Natural killer cell (primary cell): ENCODE results near the gene LIPA. TPM values are rescaled to one million over a fixed set of nuclear protein-coding genes. Genes with fewer than 3 reads are reported as not detected.

Source experiments
- ATAC-seq, 3 donors: fragments of 150-1000 bp in 2 of 3; fragments of 200-7000 bp in 1 of 3; cut with Tn5 transposase; 1 replicate in 1 of 3; 2 replicates in 2 of 3; pipeline ENCODE4 v1.10.0; 2021; ENCODE audit warnings: mild to moderate bottlenecking in 2 of 3, moderate library complexity in 2 of 3
- DNase-seq, 2 donors: peaks; one replicate each; pipeline versions ENCODE4 v3.0.0 to v3.0.0-alpha.2; 2013 to 2021; ENCODE audit warnings: mixed read lengths in 1 of 2
- H3K27ac ChIP-seq: one replicate; pipeline ENCODE4 v1.5.1; 2013; ENCODE audit warnings: mild to moderate bottlenecking, low read length
- H3K27me3 ChIP-seq: one replicate; pipeline ENCODE4 v1.6.1; 2013; ENCODE audit warnings: low read length; ENCODE audit not compliant: control insufficient read depth, insufficient read depth
- H3K36me3 ChIP-seq: one replicate; pipeline ENCODE4 v1.6.1; 2013; ENCODE audit warnings: low read length; ENCODE audit not compliant: control insufficient read depth, insufficient read depth
- H3K4me1 ChIP-seq: one replicate; pipeline ENCODE4 v1.6.1; 2013; ENCODE audit warnings: low read length; ENCODE audit not compliant: control insufficient read depth, insufficient read depth
- H3K4me3 ChIP-seq: one replicate; pipeline ENCODE4 v1.5.1; 2013; ENCODE audit warnings: low read length
- H3K9me3 ChIP-seq: one replicate; pipeline ENCODE4 v1.6.1; 2013; ENCODE audit warnings: low read length; ENCODE audit not compliant: control insufficient read depth, insufficient read depth
- H3K27ac Mint-ChIP-seq, 2 donors: one replicate each; pipeline ENCODE4 v1.8.0; 2022; ENCODE audit warnings: mild to moderate bottlenecking in 2 of 2, mixed read lengths in 2 of 2, moderate library complexity in 1 of 2
- H3K27me3 Mint-ChIP-seq, 2 donors: one replicate each; pipeline ENCODE4 v1.8.0; 2022; ENCODE audit warnings: low read depth in 2 of 2, mixed read lengths in 2 of 2
- H3K36me3 Mint-ChIP-seq: one replicate; pipeline ENCODE4 v1.8.0; 2022; ENCODE audit warnings: mixed read lengths
- H3K4me1 Mint-ChIP-seq, 2 donors: one replicate each; pipeline ENCODE4 v1.8.0; 2022; ENCODE audit warnings: mixed read lengths in 2 of 2
- H3K4me3 Mint-ChIP-seq: one replicate; pipeline ENCODE4 v1.8.0; 2022; ENCODE audit warnings: mild to moderate bottlenecking, moderate library complexity, mixed read lengths
- H3K9me3 Mint-ChIP-seq, 2 donors: one replicate each; pipeline ENCODE4 v1.8.0; 2022; ENCODE audit warnings: mixed read lengths in 2 of 2
- WGBS: methylation state at CpG from one replicate; pipeline ENCODE4 v1.1.7; 2013; ENCODE audit warnings: missing lambda C conversion rate; ENCODE audit not compliant: insufficient coverage; 5-methylcytosine and 5-hydroxymethylcytosine counted together
- intact Hi-C: fragments of 100-400 bp; cut with micrococcal nuclease; formaldehyde crosslinking; loops from one replicate; pipeline ENCODE4 v1.14.2; 2022
- total RNA-seq, 4 donors: library from RNA; stranded (reverse); fragments of 120-200 nt in 1 of 4; gene quantifications; one replicate each; pipeline versions ENCODE4 v1.2.3 to v1.2.4, GENCODE V29; 2013 to 2022
- TF ChIP-seq, protein P1 (sequence below): fragments of 200-600 bp; IDR thresholded peaks from one replicate; pipeline ENCODE4 v1.8.0; 2022; ENCODE audit warnings: antibody characterized with exemption

Gene LIPA
- total RNA-seq, 3 donors from 2014 or later (not counting 1 experiment from before 2014, with no cell fraction given), result 41.0 to 43.3 (median 41.1) TPM

DNA sequence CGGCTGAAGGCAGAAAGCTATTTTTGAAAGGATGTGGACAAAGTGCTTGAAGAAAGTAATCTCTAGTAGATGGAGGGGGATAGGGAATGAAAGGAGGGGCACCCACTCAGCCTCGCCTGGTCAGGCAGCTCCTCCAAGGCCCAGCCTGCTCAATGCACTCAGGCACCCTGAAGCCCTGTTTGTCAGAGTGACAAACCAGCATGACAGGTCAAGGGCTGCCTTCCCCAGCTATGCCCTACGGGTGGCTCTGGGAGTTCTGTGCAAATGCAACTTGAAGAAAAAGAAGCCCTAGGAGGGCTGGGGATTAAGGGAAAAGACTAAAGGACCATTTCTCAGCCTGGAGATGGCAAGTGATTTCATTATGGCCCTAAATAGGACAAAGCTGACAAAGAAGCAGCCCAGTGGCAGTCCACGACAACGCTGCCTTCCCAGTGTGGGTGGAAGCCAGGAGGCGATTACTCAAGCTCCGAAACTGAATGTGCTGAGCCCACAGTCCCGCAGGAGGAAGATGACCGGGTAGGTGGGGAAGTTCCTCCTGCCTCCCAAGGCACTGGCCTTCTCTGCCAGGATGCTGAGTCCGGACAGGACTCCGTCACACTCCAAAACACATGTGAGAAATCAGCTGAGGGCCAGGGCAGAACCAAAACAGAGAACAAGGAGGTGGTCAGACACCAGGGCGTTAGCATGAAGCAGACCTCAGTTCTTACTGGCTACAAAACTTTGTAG, 16.3 kb downstream of the LIPA start:
- H3K27me3 Mint-ChIP-seq, result no peaks in the 10 kb centered on the region
- H3K4me1 ChIP-seq, result peaks cover 2% of the 10 kb centered on the region
- H3K9me3 Mint-ChIP-seq, result no peaks in the 10 kb centered on the region
- DNase-seq (no peak), ATAC-seq (no peak)
- H3K36me3 Mint-ChIP-seq, result peaks cover 6% of the 10 kb centered on the region
- no peaks in the 10 kb centered on the region for H3K27me3 ChIP-seq
- no peaks in the 10 kb centered on the region for H3K4me1 Mint-ChIP-seq
- no peak overlapping the region for H3K4me3 Mint-ChIP-seq
- 89% methylated on average over 12 of the region's 12 CpGs for WGBS
- peaks cover 19% of the 10 kb centered on the region for H3K36me3 ChIP-seq
- intact Hi-C loops, result no loop called here
- TF ChIP-seq, protein P1, sequence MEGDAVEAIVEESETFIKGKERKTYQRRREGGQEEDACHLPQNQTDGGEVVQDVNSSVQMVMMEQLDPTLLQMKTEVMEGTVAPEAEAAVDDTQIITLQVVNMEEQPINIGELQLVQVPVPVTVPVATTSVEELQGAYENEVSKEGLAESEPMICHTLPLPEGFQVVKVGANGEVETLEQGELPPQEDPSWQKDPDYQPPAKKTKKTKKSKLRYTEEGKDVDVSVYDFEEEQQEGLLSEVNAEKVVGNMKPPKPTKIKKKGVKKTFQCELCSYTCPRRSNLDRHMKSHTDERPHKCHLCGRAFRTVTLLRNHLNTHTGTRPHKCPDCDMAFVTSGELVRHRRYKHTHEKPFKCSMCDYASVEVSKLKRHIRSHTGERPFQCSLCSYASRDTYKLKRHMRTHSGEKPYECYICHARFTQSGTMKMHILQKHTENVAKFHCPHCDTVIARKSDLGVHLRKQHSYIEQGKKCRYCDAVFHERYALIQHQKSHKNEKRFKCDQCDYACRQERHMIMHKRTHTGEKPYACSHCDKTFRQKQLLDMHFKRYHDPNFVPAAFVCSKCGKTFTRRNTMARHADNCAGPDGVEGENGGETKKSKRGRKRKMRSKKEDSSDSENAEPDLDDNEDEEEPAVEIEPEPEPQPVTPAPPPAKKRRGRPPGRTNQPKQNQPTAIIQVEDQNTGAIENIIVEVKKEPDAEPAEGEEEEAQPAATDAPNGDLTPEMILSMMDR, result no peak
- H3K27ac ChIP-seq, result no peak overlapping the region
- no peak overlapping the region for H3K4me3 ChIP-seq
- H3K9me3 ChIP-seq, result no peaks in the 10 kb centered on the region
- H3K27ac Mint-ChIP-seq, result no peak overlapping the region

DNA sequence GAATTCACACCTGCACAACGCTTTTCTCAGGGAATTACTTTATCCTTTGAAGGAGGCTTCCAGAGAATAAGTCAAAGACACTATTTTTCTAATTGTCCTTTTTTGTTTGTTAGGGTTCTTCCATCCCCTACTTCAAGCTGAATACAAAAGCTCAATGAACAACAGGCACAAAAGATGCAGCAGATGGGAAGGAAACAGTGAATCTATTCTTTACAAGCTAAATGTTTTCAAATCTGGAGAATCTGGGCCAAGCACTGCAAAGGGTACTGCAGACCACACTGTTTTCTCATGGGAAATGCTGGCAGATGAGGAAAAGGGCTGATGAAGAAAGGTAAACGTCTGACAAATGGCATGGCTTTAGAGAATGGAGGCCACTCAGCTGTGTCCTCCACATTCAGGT, 18.5 kb downstream of the LIPA start:
- ATAC-seq, result no peak
- no peak overlapping the region for H3K27ac ChIP-seq
- peaks cover 8% of the 10 kb centered on the region for H3K36me3 Mint-ChIP-seq
- 72% methylated on average over 2 of the region's 2 CpGs for WGBS
- no peaks in the 10 kb centered on the region for H3K4me1 Mint-ChIP-seq
- TF ChIP-seq, protein P1, result no peak
- H3K9me3 ChIP-seq, result no peaks in the 10 kb centered on the region
- no peaks in the 10 kb centered on the region for H3K27me3 Mint-ChIP-seq
- H3K4me3 ChIP-seq, result no peak overlapping the region
- H3K9me3 Mint-ChIP-seq, result no peaks in the 10 kb centered on the region
- intact Hi-C loops, result no loop called here
- no peak for DNase-seq
- no peak overlapping the region for H3K4me3 Mint-ChIP-seq
- H3K36me3 ChIP-seq, result peaks cover 11% of the 10 kb centered on the region
- H3K4me1 ChIP-seq, result peaks cover 2% of the 10 kb centered on the region
- no peak overlapping the region for H3K27ac Mint-ChIP-seq
- H3K27me3 ChIP-seq, result no peaks in the 10 kb centered on the region

DNA sequence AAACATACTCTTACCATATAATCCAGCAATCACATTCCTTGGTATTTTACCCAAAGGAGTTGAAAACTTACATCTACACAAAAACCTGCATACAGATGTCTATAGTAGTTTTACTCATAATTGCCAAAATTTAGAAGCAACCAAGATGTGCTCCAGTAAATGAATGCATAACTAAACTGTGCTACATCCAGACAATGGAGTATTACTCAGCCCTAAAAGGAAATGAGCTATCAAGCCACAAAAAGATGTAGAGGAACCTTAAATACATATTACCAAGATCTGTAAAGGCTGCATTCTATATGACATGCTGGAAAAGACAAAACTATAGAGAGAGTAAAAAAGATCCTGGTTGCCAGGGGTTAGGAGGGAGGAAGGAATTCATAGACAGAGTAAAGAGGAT, 22.6 kb downstream of the LIPA start:
- Histone ChIP-seq H3K36me3 (peaks cover 16% of the 10 kb centered on the region), H3K27me3 (no peaks in the 10 kb centered on the region), H3K4me1 (no peaks in the 10 kb centered on the region), H3K4me3 (no peak overlapping the region), H3K9me3 (no peaks in the 10 kb centered on the region), H3K27ac (no peak overlapping the region)
- Mint-ChIP-seq H3K36me3 (peaks cover 25% of the 10 kb centered on the region), H3K27ac (no peak overlapping the region), H3K9me3 (no peaks in the 10 kb centered on the region), H3K27me3 (no peaks in the 10 kb centered on the region), H3K4me1 (peaks cover 0 to 10% of the 10 kb centered on the region in 2 donors), H3K4me3 (no peak overlapping the region)
- intact Hi-C loops, result no loop called here
- TF ChIP-seq, protein P1, result no peak
- ATAC-seq (no peak), DNase-seq (no peak)

DNA sequence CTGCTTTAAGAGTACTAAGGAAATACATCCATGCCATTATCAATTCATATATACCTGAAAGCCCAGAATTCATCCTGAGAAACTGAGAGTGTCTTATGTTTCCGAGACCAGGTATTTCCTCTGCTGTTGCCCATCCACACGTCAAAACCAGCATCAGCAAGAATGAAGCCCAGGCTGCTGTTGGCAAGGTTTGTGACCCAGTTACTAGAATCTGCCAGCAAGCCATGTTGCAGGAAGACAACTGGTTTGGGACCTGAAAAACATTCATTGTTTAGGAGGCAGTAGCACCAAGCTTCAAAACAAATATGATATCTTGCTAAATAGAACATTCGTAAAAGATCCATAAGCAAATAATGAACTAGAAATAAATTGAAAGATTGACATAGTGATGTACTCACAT, 23.4 kb downstream of the LIPA start:
- H3K36me3 Mint-ChIP-seq, result peaks cover 25% of the 10 kb centered on the region
- no peaks in the 10 kb centered on the region for H3K27me3 Mint-ChIP-seq
- no peaks in the 10 kb centered on the region for H3K9me3 ChIP-seq
- H3K4me3 ChIP-seq, result no peak overlapping the region
- peaks cover 18% of the 10 kb centered on the region for H3K36me3 ChIP-seq
- H3K4me1 Mint-ChIP-seq, result peaks cover 0 to 10% of the 10 kb centered on the region in 2 donors
- H3K9me3 Mint-ChIP-seq, result no peaks in the 10 kb centered on the region
- no peak overlapping the region for H3K27ac ChIP-seq
- no peak overlapping the region for H3K4me3 Mint-ChIP-seq
- TF ChIP-seq, protein P1, result no peak
- DNase-seq, result no peak
- H3K4me1 ChIP-seq, result no peaks in the 10 kb centered on the region
- no peak overlapping the region for H3K27ac Mint-ChIP-seq
- no peaks in the 10 kb centered on the region for H3K27me3 ChIP-seq
- 98% methylated on average over 3 of the region's 3 CpGs for WGBS
- ATAC-seq, result no peak
- intact Hi-C loops, result no loop called here
